ENCODE results near the gene MLXIPL. TPM values are rescaled to one million over a fixed set of nuclear protein-coding genes. Genes with fewer than 3 reads are reported as not detected.
"Not testable (repeated sequence)": the region's sequence is repeated elsewhere in the genome, so short reads cannot be mapped to it uniquely, and the experiment has no call there.

Gene MLXIPL
- total and polyA plus RNA-seq, 2 donors (not counting 3 experiments of a cell fraction or from before 2014, with no cell fraction given): not detected

- FAIRE-seq (peak; percentile 21), DNase-seq (ENCODE audit: low read depth, low spot score) (no peak)
- POLR2A ChIA-PET: no interaction called here
- no peaks in the 10 kb centered on the region for H4K20me1 ChIP-seq (replicated peaks; ENCODE audit: control insufficient read depth, extremely low read depth, insufficient read depth, low read length)
- CTCF ChIA-PET: interaction anchor here (1.1 to 1.7 kb wide), 2 partner anchors 24 to 155 kb away, joined by 4 to 13 read pairs; partner anchors contain the start of gene ABHD11
- H3K27ac ChIP-seq (ENCODE audit: insufficient read depth, low read depth, low read length): no peak overlapping the region
- no peaks in the 10 kb centered on the region for H3K9me1 ChIP-seq (replicated peaks; ENCODE audit: control insufficient read depth, extremely low read depth, insufficient read depth, low read length)
- peaks cover 7% of the 10 kb centered on the region for H3K79me2 ChIP-seq (ENCODE audit: control insufficient read depth, insufficient read depth, low read length)
- no TSS peak for BruUV-seq (replicated peaks)
- intact Hi-C loops (cut with micrococcal nuclease) (loop anchor here (1.0 kb wide), 1 partner anchor 60 kb away; the partner anchor contains the start of gene BAZ1B), dilution Hi-C loops (cut with MboI; ENCODE audit: extremely low pct_ligation_motif_present, low sequenced_read_pairs) (no loop called here)
- no peak overlapping the region for H3K4me3 ChIP-seq (replicated peaks in 1 of 3; ENCODE audit: insufficient read depth in 1 of 3, low read depth in 1 of 3, low read length in 3 of 3)
- no peaks in the 10 kb centered on the region for H3K27me3 ChIP-seq (ENCODE audit: control insufficient read depth in 2 of 2, insufficient read depth in 2 of 2, low read length in 2 of 2)
- H3K9ac ChIP-seq (replicated peaks; ENCODE audit: extremely low read depth, insufficient read depth, low read length): no peak overlapping the region
- H2AFZ ChIP-seq (ENCODE audit: low read depth, low read length): no peak overlapping the region
- no peak for TF ChIP-seq JUN (IDR thresholded peaks at IDR 0.05; ENCODE audit: borderline replicate concordance, insufficient read depth, insufficient read length, low read depth)
- no peak for TF ChIP-seq EZH2 (IDR thresholded peaks at IDR 0.05; ENCODE audit: borderline replicate concordance, low read depth, low read length, severe bottlenecking)
- no peak for TF ChIP-seq CTCF (IDR thresholded peaks at IDR 0.05; ENCODE audit: extremely low read depth in 1 of 2, insufficient read depth in 1 of 2, low read depth in 1 of 2, low read length in 2 of 2)
- no peak for TF ChIP-seq GATA2 (IDR thresholded peaks at IDR 0.05; ENCODE audit: insufficient read depth, insufficient read length, low read depth, low read length)
- TF ChIP-seq MAX (IDR thresholded peaks at IDR 0.05; ENCODE audit: insufficient read depth, insufficient read length): no peak
- no peak for TF ChIP-seq POLR2A (IDR thresholded peaks at IDR 0.05; ENCODE audit: low read depth, low read length)
- no peak for TF ChIP-seq POLR2AphosphoS5 (IDR thresholded peaks at IDR 0.05; ENCODE audit: insufficient read depth, low read depth, low read length)
- TF ChIP-seq FOS (IDR thresholded peaks at IDR 0.05; ENCODE audit: borderline replicate concordance, insufficient read depth, low read length): no peak
- TF ChIP-seq MYC (IDR thresholded peaks at IDR 0.05; ENCODE audit: low read depth, low read length): no peak
- H3K9me3 ChIP-seq (replicated peaks; ENCODE audit: control insufficient read depth, insufficient read depth, low read length): no peaks in the 10 kb centered on the region
- no peaks in the 10 kb centered on the region for H3K36me3 ChIP-seq (ENCODE audit: control insufficient read depth in 2 of 2, extremely low read depth in 1 of 2, insufficient read depth in 2 of 2, low read length in 2 of 2)
- peaks cover 16% of the 10 kb centered on the region for H3K4me1 ChIP-seq (ENCODE audit: control insufficient read depth, extremely low read depth, insufficient read depth, low read length)
- no peak overlapping the region for H3K4me2 ChIP-seq (ENCODE audit: insufficient read depth, low read length)
Measured at GRCh38 chr7:73582664-73583202, 41.6 kb downstream of the MLXIPL start.

- POLR2A ChIA-PET; H3K9ac ChIP-seq (replicated peaks; ENCODE audit: extremely low read depth, insufficient read depth, low read length); intact Hi-C loops (cut with micrococcal nuclease); H3K9me3 ChIP-seq (replicated peaks; ENCODE audit: control insufficient read depth, insufficient read depth, low read length); H3K27me3 ChIP-seq (ENCODE audit: control insufficient read depth in 2 of 2, insufficient read depth in 2 of 2, low read length in 2 of 2); H3K36me3 ChIP-seq (ENCODE audit: control insufficient read depth in 2 of 2, extremely low read depth in 1 of 2, insufficient read depth in 2 of 2, low read length in 2 of 2); BruUV-seq (replicated peaks); H3K4me3 ChIP-seq (replicated peaks in 1 of 3; ENCODE audit: insufficient read depth in 1 of 3, low read depth in 1 of 3, low read length in 3 of 3); H3K4me2 ChIP-seq (ENCODE audit: insufficient read depth, low read length); CTCF ChIA-PET; FAIRE-seq; H3K27ac ChIP-seq (ENCODE audit: insufficient read depth, low read depth, low read length); H2AFZ ChIP-seq (ENCODE audit: low read depth, low read length); DNase-seq (ENCODE audit: low read depth, low spot score); H4K20me1 ChIP-seq (replicated peaks; ENCODE audit: control insufficient read depth, extremely low read depth, insufficient read depth, low read length); H3K9me1 ChIP-seq (replicated peaks; ENCODE audit: control insufficient read depth, extremely low read depth, insufficient read depth, low read length); dilution Hi-C loops (cut with MboI; ENCODE audit: extremely low pct_ligation_motif_present, low sequenced_read_pairs): not testable (repeated sequence)
- H3K79me2 ChIP-seq (ENCODE audit: control insufficient read depth, insufficient read depth, low read length): peaks cover 23% of the 10 kb centered on the region
- peaks cover 20% of the 10 kb centered on the region for H3K4me1 ChIP-seq (ENCODE audit: control insufficient read depth, extremely low read depth, insufficient read depth, low read length)
Measured at GRCh38 chr7:73581006-73581405, 43.3 kb downstream of the MLXIPL start.

Measured in endothelial cell of umbilical vein (primary cell).